Measurements from ENCODE around the gene BCL3.
"Not testable (repeated sequence)": the region's sequence is repeated elsewhere in the genome, so short reads cannot be mapped to it uniquely, and the experiment has no call there.

GRCh38 chr19:44709434-44710266, 38.9 kb upstream of the BCL3 start:
- TF ChIP-seq CTCF (IDR thresholded peaks at IDR 0.05); NR3C1 (CRISPR knock-in tag; conservative IDR thresholded peaks at IDR 0.05; ENCODE audit: low read depth); NR1H2 (CRISPR knock-in tag; IDR thresholded peaks at IDR 0.05); ESRRA (CRISPR knock-in tag; IDR thresholded peaks at IDR 0.05; ENCODE audit: borderline replicate concordance); FOXP4 (CRISPR knock-in tag; IDR thresholded peaks at IDR 0.05); ATF2 (CRISPR knock-in tag; IDR thresholded peaks at IDR 0.05; ENCODE audit: borderline replicate concordance, low read depth): not testable (repeated sequence)

All from WTC11 (cell line).